OCI-LY7 (cell line): ENCODE results near the gene KRTAP2-2.

Experiments used
- CTCF ChIP-seq: fragments of 200-600 bp; sonication (generic); conservative IDR thresholded peaks from 2 replicates; pipeline ENCODE4 v1.5.1; 2014; ENCODE audit warnings: mild to moderate bottlenecking, antibody characterized with exemption, low read length, moderate library complexity, mixed read lengths
- EZH2phosphoT487 ChIP-seq: fragments of 200-600 bp; sonication (generic); IDR thresholded peaks from 2 replicates; pipeline ENCODE4 v1.6.1; 2018; ENCODE audit warnings: low read depth, borderline replicate concordance, mild to moderate bottlenecking, mixed run types, antibody characterized with exemption, low read length, moderate library complexity, mixed read lengths

GRCh38 chr17:41037853-41038350 lies 17.1 kb downstream of the KRTAP2-2 start:
- TF ChIP-seq CTCF (no peak), EZH2phosphoT487 (no peak)
